Lower leg skin (tissue), 4 donors: ENCODE results near the gene CABP4. TPM values are rescaled to one million over a fixed set of nuclear protein-coding genes. Genes with fewer than 3 reads are reported as not detected.
A peak's percentile ranks its signal among the peaks of the same experiment; 100 is the strongest.

Experiments used
- DNase-seq, 2 donors: peaks; one replicate each; pipeline ENCODE4 v3.0.0-alpha.2; 2019; ENCODE audit warnings: low spot score in 2 of 2
- H3K4me3 ChIP-seq: fragments of 200-600 bp; sonication (generic); 2 replicates; pipeline ENCODE4 v1.5.1; 2017; ENCODE audit warnings: mild to moderate bottlenecking, low read depth; ENCODE audit not compliant: poor library complexity, severe bottlenecking
- CTCF ChIP-seq, 3 donors: fragments of 450-650 bp; IDR thresholded peaks; one replicate each; pipeline ENCODE4 v1.5.1; 2016; ENCODE audit warnings: antibody characterized with exemption in 3 of 3, mild to moderate bottlenecking in 3 of 3, moderate library complexity in 2 of 3
- POLR2A ChIP-seq, 2 donors: fragments of 450-650 bp; IDR thresholded peaks; one replicate each; pipeline ENCODE4 v1.6.1; 2016 to 2017; ENCODE audit warnings: antibody characterized with exemption in 2 of 2, mild to moderate bottlenecking in 1 of 2, moderate library complexity in 1 of 2
- WGBS, 2 donors: methylation state at CpG; one replicate each; pipeline ENCODE4 v1.1.5; 2018; 5-methylcytosine and 5-hydroxymethylcytosine counted together
- intact Hi-C: fragments of 100-400 bp; cut with DNase I; formaldehyde crosslinking; loops from one replicate; pipeline ENCODE4 v1.15.0; 2023; ENCODE audit warnings: low total_unique reads
- total RNA-seq, 4 donors: library from RNA; depleted of rRNA; stranded (reverse); fragments of >200 nt; gene quantifications; one replicate each; pipeline ENCODE4 v1.1.0, GENCODE V29; 2016

Gene CABP4
- total RNA-seq, 4 donors from 2014 or later: 0.11 to 0.25 TPM; not detected in 2

DNA sequence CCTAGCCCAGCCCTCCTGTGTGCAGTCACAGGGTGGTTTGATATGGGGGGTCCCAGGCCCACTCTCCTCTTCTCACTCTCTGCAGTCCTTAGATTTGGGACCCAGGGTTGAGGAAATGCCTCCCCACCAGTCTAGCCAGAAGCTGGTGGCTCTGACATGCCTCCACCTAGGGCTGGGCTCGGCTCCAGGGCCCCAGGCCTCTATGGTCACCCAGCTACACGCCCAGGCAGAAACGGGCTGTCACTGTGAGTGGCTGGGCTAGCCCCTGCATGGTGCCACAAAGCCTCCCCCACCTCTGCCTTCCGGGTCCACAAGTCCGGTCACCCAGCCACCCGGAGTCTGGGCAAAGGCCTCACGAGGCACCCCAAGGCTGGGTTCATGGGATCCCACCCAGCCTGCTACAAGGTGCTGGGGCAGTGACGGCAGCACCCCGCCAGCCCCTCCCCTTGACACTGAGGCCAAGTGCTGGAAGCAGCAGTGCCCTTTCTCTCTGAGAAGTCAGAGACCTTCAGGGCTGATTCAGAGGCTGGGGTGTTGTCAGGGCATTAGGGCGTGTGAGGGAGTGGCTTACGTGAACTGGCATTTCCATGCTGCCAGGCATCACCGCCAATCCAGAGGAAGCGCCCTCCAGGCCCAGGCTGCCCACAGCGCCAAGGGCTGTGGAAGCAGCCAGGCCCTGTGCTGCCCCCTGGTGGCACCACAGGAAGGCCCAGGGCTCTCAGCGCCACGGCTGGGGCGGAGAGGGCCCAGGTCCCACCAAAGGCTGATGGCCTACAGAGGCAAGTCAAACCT lies 50.6 kb downstream of the CABP4 start:
- intact Hi-C loops: loop anchor here (10.0 kb wide), 1 partner anchor 111 kb away; the partner anchor contains the start of gene RAD9A
- 3 to 5% methylated on average over 7 to 14 of the region's 17 CpGs for WGBS, 2 donors
- H3K4me3 ChIP-seq: peak overlapping the region; percentile 48
- peak; percentile 89 to 97 for DNase-seq
- TF ChIP-seq CTCF (IDR thresholded peaks at IDR 0.05): peak in 1 of 3 donors; percentile 65
- no peak for TF ChIP-seq POLR2A (IDR thresholded peaks at IDR 0.05)

- intact Hi-C loops: loop anchor here (10.0 kb wide), 1 partner anchor 112 kb away; the partner anchor contains the start of gene RAD9A
- 73 to 80% methylated on average over 16 of the region's 16 CpGs for WGBS, 2 donors
- no peak overlapping the region for H3K4me3 ChIP-seq
- TF ChIP-seq CTCF (IDR thresholded peaks at IDR 0.05): no peak
- no peak for TF ChIP-seq POLR2A (IDR thresholded peaks at IDR 0.05)
- no peak for DNase-seq
These were observed 51.4 kb downstream of the CABP4 start for GRCh38 chr11:67506426-67507051.

DNA sequence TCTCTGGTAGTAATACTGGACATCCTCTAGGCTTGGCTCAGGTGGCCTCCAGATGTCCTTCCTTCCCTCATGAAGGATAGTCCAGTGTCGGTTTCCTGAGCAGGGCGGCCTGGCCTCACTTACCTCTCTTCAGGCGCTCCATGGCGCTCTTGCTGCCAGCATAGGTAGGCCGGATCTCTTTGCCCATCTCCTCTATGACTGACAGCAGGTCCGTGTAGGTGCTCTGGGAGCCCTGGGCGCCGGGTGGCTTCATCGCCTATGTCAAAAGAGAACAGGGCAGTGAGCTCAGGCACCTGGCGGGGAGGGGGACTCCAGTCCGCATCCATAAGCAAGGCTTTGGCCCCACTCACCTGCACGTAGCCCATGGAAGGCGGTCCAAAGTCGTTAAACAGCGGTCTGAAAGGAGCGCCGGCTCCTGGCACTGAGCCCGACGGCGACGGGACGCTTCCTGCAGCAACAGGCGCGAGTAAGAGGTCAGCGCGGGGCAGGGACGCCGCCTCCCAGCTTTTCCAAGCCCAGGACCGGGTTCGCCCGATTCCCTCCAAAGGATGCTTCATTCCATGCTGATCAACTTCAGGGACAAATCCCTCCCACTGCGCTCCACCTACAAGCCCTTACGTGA lies 52.2 kb downstream of the CABP4 start:
- TF ChIP-seq POLR2A (IDR thresholded peaks at IDR 0.05): no peak
- TF ChIP-seq CTCF (IDR thresholded peaks at IDR 0.05): no peak
- peak overlapping the region; percentile 16 for H3K4me3 ChIP-seq
- peak in 1 of 2 donors; percentile 92 for DNase-seq
- WGBS, 2 donors: 36 to 37% methylated on average over 32 to 33 of the region's 33 CpGs
- intact Hi-C loops: loop anchor here (10.0 kb wide), 1 partner anchor 113 kb away; the partner anchor contains the start of gene RAD9A

DNA sequence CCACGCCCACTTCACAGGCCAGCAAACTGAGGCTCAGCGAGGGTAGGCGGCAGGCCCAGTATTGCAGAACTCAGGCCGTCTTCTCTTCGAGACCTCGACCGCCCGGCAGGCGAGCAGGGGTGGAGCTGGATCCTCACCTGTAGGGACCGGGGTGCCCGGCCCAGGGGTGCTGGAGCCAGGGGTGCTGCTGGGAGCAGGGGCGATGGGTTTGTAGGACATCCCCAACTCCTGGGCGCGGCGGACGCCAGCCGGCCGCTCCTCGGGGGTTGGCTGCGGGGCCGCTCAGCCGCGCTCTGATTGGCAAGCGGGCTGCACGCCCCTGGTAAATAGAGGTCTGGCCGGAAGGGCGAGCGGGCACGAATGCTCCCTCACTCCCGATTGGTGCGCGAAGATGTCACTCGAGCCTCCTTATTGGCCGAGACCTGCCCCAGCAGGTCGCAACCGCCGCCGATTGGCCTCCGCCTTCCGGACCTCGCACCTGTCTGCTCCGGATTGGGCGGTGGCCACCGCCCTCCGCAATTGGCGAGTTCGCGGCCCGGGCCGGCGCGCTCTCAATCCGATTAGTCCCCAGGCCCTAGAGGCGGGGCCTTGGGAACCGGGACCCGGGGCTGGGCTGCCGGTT lies 52.8 kb downstream of the CABP4 start, which contains the start of gene CDK2AP2:
Gene CDK2AP2 (minus strand): TSS at position 299 of the 622 bp plus-strand sequence. CDS start 80 bp downstream, at position 219.
- peak within 1 kb of the TSS; percentile 58 for H3K4me3 ChIP-seq
- WGBS, 2 donors: 0 to 1% methylated on average over 21 to 30 of the region's 57 CpGs
- intact Hi-C loops: loop anchor here (10.0 kb wide), 1 partner anchor 113 kb away; the partner anchor contains the start of gene RAD9A
- DNase-seq: peak; percentile 98 to 100
- TF ChIP-seq CTCF (IDR thresholded peaks at IDR 0.05) (no peak), POLR2A (IDR thresholded peaks at IDR 0.05) (no peak)

- intact Hi-C loops: loop anchor here (10.0 kb wide), 1 partner anchor 114 kb away; the partner anchor contains the start of gene RAD9A
- DNase-seq: peak; percentile 96 to 99
- WGBS, 2 donors: 1 to 2% methylated on average over 40 to 45 of the region's 57 CpGs
- peak overlapping the region; percentile 58 for H3K4me3 ChIP-seq
- TF ChIP-seq CTCF (IDR thresholded peaks at IDR 0.05) (no peak), POLR2A (IDR thresholded peaks at IDR 0.05) (peak in 1 of 2 donors; percentile 22)
These were observed 53.5 kb downstream of the CABP4 start for GRCh38 chr11:67508486-67509121.
